ENCODE results near the gene PRTG. TPM values are rescaled to one million over a fixed set of nuclear protein-coding genes. Genes with fewer than 3 reads are reported as not detected.
"Not testable (repeated sequence)": the region's sequence is repeated elsewhere in the genome, so short reads cannot be mapped to it uniquely, and the experiment has no call there.

The PRTG gene
- total RNA-seq, 1 donor = 0.45 TPM

GRCh38 chr15:55768670-55769185 lies 25.8 kb upstream of the PRTG start:
- DNase-seq (ENCODE audit: low read depth) = no peak
- TF ChIP-seq, protein P1, sequence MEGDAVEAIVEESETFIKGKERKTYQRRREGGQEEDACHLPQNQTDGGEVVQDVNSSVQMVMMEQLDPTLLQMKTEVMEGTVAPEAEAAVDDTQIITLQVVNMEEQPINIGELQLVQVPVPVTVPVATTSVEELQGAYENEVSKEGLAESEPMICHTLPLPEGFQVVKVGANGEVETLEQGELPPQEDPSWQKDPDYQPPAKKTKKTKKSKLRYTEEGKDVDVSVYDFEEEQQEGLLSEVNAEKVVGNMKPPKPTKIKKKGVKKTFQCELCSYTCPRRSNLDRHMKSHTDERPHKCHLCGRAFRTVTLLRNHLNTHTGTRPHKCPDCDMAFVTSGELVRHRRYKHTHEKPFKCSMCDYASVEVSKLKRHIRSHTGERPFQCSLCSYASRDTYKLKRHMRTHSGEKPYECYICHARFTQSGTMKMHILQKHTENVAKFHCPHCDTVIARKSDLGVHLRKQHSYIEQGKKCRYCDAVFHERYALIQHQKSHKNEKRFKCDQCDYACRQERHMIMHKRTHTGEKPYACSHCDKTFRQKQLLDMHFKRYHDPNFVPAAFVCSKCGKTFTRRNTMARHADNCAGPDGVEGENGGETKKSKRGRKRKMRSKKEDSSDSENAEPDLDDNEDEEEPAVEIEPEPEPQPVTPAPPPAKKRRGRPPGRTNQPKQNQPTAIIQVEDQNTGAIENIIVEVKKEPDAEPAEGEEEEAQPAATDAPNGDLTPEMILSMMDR (IDR thresholded peaks at IDR 0.05; ENCODE audit: insufficient read depth, low read length) = no peak

GRCh38 chr15:55766676-55767075 lies 23.7 kb upstream of the PRTG start:
- H3K4me3 ChIP-seq (ENCODE audit: low read depth, low read length) = no peak overlapping the region
- DNase-seq (ENCODE audit: low read depth) = no peak
- TF ChIP-seq, protein P1 (IDR thresholded peaks at IDR 0.05; ENCODE audit: insufficient read depth, low read length) = no peak

More at GRCh38 chr15:55768670-55769185, 25.8 kb upstream of the PRTG start:
- no peak overlapping the region for H3K4me3 ChIP-seq (ENCODE audit: low read depth, low read length)

DNA sequence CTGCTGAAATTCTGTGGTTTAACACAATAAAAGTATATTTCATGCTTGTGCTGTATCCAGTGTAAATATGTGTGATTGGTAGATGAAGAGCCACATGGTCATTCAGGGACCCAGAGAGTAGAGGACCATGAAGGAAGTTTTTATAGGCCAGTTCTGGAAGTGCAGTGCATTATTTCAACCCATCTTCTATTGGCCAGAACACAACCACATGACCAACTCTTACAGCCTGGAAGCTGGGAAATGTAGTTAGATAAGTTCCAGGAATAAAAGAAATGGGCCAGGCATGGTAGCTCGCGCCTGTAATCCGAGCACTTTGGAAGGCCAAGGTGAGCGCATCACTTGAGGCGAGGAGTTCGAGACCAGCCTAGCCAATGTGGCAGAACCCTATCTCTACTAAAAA lies 21.4 kb upstream of the PRTG start:
- TF ChIP-seq, protein P1 (IDR thresholded peaks at IDR 0.05; ENCODE audit: insufficient read depth, low read length) = no peak
- no peak overlapping the region for H3K4me3 ChIP-seq (ENCODE audit: low read depth, low read length)
- no peak for DNase-seq (ENCODE audit: low read depth)

- no peak overlapping the region for H3K4me3 ChIP-seq (ENCODE audit: low read depth, low read length)
- TF ChIP-seq, protein P1 (IDR thresholded peaks at IDR 0.05; ENCODE audit: insufficient read depth, low read length) = no peak
Measured at GRCh38 chr15:55758580-55758986, 15.6 kb upstream of the PRTG start.

DNA sequence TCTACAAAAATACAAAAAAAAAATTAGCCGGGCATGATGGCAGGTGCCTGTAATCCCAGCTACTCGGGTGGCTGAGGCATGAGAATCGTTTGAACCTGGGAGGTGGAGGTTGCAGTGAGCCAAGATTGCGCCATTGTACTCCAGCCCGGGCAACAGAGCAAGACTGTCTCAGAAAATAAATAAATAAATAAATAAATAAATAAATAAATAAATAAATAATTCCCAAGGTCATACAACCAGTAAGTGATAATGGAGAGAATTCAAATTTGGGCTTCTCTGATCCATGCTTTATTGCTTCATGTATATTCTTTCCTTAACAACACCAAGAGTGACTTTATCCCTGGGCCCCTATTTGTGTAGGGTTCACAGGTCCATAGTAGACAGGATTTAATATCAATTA lies 10.5 kb upstream of the PRTG start:
- H3K4me3 ChIP-seq (ENCODE audit: low read depth, low read length); DNase-seq (ENCODE audit: low read depth): not testable (repeated sequence)

More at GRCh38 chr15:55758580-55758986, 15.6 kb upstream of the PRTG start:
- DNase-seq (ENCODE audit: low read depth) = no peak

DNA sequence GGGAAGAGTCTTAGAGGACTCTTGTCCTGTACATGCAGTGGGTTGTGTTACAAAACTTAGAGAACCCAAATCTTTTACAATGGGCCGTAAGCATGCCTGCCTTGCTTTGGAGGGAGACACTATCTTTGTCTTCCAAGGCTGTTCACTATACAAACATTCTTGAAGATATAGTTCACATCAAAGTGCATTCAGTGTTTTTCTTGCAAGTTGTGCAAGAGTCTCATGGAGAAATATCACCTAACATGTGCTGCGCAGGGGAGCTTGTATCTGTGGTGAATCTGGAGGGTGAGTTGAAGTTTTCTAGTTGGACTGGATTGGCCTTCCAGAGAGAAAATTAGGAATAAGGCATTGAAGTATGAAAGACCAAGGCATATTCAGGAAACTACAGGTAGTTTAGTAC lies 7.8 kb upstream of the PRTG start:
- no peak overlapping the region for H3K4me3 ChIP-seq (ENCODE audit: low read depth, low read length)
- no peak for DNase-seq (ENCODE audit: low read depth)
- TF ChIP-seq, protein P1 (IDR thresholded peaks at IDR 0.05; ENCODE audit: insufficient read depth, low read length) = no peak

GRCh38 chr15:55743729-55744655 lies 1.0 kb upstream of the PRTG start:
- TF ChIP-seq, protein P1 (IDR thresholded peaks at IDR 0.05; ENCODE audit: insufficient read depth, low read length) = no peak
- DNase-seq (ENCODE audit: low read depth) = no peak
- peak overlapping the region; percentile 77 for H3K4me3 ChIP-seq (ENCODE audit: low read depth, low read length)

Data from fibroblast of the aortic adventitia (primary cell).